WERI-Rb-1 (cell line): ENCODE measurements around the gene YBX2.
"Not testable (repeated sequence)": the region's sequence is repeated elsewhere in the genome, so short reads cannot be mapped to it uniquely, and the experiment has no call there.

Experiments used
- DNase-seq: peaks from one replicate; pipeline ENCODE4 v3.0.0-alpha.2; 2020
- H3K27ac ChIP-seq: fragments of 250-450 bp; sonication (Bioruptor Pico); 2 replicates; pipeline ENCODE4 v1.5.1; 2020; ENCODE audit warnings: mild to moderate bottlenecking, moderate library complexity
- H3K27me3 ChIP-seq: fragments of 250-450 bp; sonication (Bioruptor Pico); 2 replicates; pipeline ENCODE4 v1.5.1; 2021; ENCODE audit warnings: mild to moderate bottlenecking, low read depth, moderate library complexity; ENCODE audit not compliant: insufficient read depth, severe bottlenecking
- H3K36me3 ChIP-seq: fragments of 250-450 bp; sonication (Bioruptor Pico); 2 replicates; pipeline ENCODE4 v1.5.1; 2020; ENCODE audit warnings: mild to moderate bottlenecking, moderate library complexity
- H3K4me3 ChIP-seq: 2 replicates; pipeline ENCODE4 v1.5.1; 2011; ENCODE audit warnings: low read depth, mild to moderate bottlenecking, control low read depth, low read length
- H3K9me3 ChIP-seq: fragments of 250-450 bp; sonication (Bioruptor Pico); 2 replicates; pipeline ENCODE4 v1.5.1; 2021; ENCODE audit warnings: mild to moderate bottlenecking, moderate library complexity; ENCODE audit not compliant: severe bottlenecking
- CTCF ChIP-seq: IDR thresholded peaks from 2 replicates; pipeline ENCODE4 v1.5.1; 2011; ENCODE audit warnings: low read depth, mild to moderate bottlenecking, control low read depth, inconsistent platforms, low read length

Gene YBX2

GRCh38 chr17:7294614-7295153 is at the start of gene YBX2:
TSS of gene YBX2 (minus strand) at chr17:7294639. CDS start at chr17:7294500, 139 bp downstream.
- Histone ChIP-seq H3K9me3 (no peaks in the 10 kb centered on the region), H3K4me3 (peak within 1 kb of the TSS; percentile 42), H3K27ac (peak within 1 kb of the TSS; percentile 36), H3K27me3 (no peaks in the 10 kb centered on the region), H3K36me3 (no peaks in the 10 kb centered on the region)
- TF ChIP-seq CTCF, result no peak
- DNase-seq, result peak; percentile 96

GRCh38 chr17:7343250-7343649 is 48.8 kb upstream of the YBX2 start:
- DNase-seq, result no peak
- H3K27me3 ChIP-seq, result no peaks in the 10 kb centered on the region
- TF ChIP-seq CTCF, result no peak
- H3K36me3 ChIP-seq, result no peaks in the 10 kb centered on the region
- no peak overlapping the region for H3K27ac ChIP-seq
- H3K4me3 ChIP-seq, result no peak overlapping the region
- no peaks in the 10 kb centered on the region for H3K9me3 ChIP-seq

- Histone ChIP-seq H3K4me3 (no peak overlapping the region), H3K27ac (no peak overlapping the region), H3K27me3 (no peaks in the 10 kb centered on the region), H3K36me3 (no peaks in the 10 kb centered on the region), H3K9me3 (no peaks in the 10 kb centered on the region)
- no peak for TF ChIP-seq CTCF
- no peak for DNase-seq
Measured at GRCh38 chr17:7341842-7342241, 47.4 kb upstream of the YBX2 start.

- no peak for TF ChIP-seq CTCF
- no peaks in the 10 kb centered on the region for H3K27me3 ChIP-seq
- no peak overlapping the region for H3K4me3 ChIP-seq
- H3K9me3 ChIP-seq, result no peaks in the 10 kb centered on the region
- H3K36me3 ChIP-seq, result no peaks in the 10 kb centered on the region
- no peak overlapping the region for H3K27ac ChIP-seq
- DNase-seq, result no peak
Measured at GRCh38 chr17:7340179-7340578, 45.7 kb upstream of the YBX2 start.

GRCh38 chr17:7337600-7337999 is 43.2 kb upstream of the YBX2 start:
- not testable (repeated sequence) for H3K27me3 ChIP-seq, H3K4me3 ChIP-seq, H3K27ac ChIP-seq, DNase-seq, H3K9me3 ChIP-seq, H3K36me3 ChIP-seq

- no peak within 1 kb of the TSS for H3K4me3 ChIP-seq
- TF ChIP-seq CTCF, result no peak
Measured at GRCh38 chr17:7336240-7337175, 42.1 kb upstream of the YBX2 start, which contains the start of gene ACAP1. TSS of gene ACAP1 (plus strand) at chr17:7336529. CDS start at chr17:7336735, 206 bp downstream.

GRCh38 chr17:7335765-7336164 is 41.3 kb upstream of the YBX2 start:
- DNase-seq, H3K4me3 ChIP-seq, H3K36me3 ChIP-seq, H3K27ac ChIP-seq, H3K27me3 ChIP-seq, H3K9me3 ChIP-seq: not testable (repeated sequence)

More at GRCh38 chr17:7336240-7337175, 42.1 kb upstream of the YBX2 start, which contains the start of gene ACAP1:
- no peak for DNase-seq
- Histone ChIP-seq H3K9me3 (no peaks in the 10 kb centered on the region), H3K27ac (no peak within 1 kb of the TSS), H3K27me3 (no peaks in the 10 kb centered on the region), H3K36me3 (no peaks in the 10 kb centered on the region)
